ENCODE results near the gene INPP5A.
"Not testable (repeated sequence)": the region's sequence is repeated elsewhere in the genome, so short reads cannot be mapped to it uniquely, and the experiment has no call there.

DNA sequence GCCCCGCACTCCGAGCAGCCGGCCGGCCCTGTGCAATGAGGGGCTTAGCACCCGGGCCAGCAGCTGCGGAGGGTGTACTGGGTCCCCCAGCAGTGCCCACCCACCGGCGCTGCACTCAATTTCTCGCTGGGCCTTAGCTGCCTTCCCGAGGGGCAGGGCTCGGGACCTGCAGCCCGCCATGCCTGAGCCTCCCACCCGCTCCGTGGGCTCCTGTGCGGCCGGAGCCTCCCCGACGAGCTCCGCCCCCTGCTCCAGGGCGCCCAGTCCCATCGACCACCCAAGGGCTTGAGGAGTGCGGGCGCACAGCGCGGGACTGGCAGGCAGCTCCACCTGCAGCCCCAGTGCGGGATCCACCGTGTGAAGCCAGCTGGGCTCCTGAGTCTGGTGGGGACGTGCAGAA lies 143.2 kb downstream of the INPP5A start:
- not testable (repeated sequence) for TF ChIP-seq EP300 (IDR thresholded peaks at IDR 0.05; ENCODE audit: borderline replicate concordance in 1 of 2, control insufficient read depth in 1 of 2, low read depth in 2 of 2, low read length in 2 of 2); CHD4 (IDR thresholded peaks at IDR 0.05)
- TF ChIP-seq, protein P1, sequence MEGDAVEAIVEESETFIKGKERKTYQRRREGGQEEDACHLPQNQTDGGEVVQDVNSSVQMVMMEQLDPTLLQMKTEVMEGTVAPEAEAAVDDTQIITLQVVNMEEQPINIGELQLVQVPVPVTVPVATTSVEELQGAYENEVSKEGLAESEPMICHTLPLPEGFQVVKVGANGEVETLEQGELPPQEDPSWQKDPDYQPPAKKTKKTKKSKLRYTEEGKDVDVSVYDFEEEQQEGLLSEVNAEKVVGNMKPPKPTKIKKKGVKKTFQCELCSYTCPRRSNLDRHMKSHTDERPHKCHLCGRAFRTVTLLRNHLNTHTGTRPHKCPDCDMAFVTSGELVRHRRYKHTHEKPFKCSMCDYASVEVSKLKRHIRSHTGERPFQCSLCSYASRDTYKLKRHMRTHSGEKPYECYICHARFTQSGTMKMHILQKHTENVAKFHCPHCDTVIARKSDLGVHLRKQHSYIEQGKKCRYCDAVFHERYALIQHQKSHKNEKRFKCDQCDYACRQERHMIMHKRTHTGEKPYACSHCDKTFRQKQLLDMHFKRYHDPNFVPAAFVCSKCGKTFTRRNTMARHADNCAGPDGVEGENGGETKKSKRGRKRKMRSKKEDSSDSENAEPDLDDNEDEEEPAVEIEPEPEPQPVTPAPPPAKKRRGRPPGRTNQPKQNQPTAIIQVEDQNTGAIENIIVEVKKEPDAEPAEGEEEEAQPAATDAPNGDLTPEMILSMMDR (IDR thresholded peaks at IDR 0.05 in 2 of 3, conservative IDR thresholded peaks at IDR 0.05 in 1 of 3; ENCODE audit: control insufficient read depth in 2 of 3, extremely low read depth in 1 of 3, insufficient read depth in 1 of 3, low read depth in 3 of 3, low read length in 3 of 3), result not testable (repeated sequence)

Data from GM12878 (cell line).